ENCODE measurements around the gene SMIM33. TPM values are rescaled to one million over a fixed set of nuclear protein-coding genes. Genes with fewer than 3 reads are reported as not detected.

Gene SMIM33
- total and polyA plus RNA-seq, 10 of the 15 experiments (the other 5 are each of a cell fraction or from before 2014, with no cell fraction given), result 0.03 to 0.25 (median 0.07) TPM; not detected in 4

DNA sequence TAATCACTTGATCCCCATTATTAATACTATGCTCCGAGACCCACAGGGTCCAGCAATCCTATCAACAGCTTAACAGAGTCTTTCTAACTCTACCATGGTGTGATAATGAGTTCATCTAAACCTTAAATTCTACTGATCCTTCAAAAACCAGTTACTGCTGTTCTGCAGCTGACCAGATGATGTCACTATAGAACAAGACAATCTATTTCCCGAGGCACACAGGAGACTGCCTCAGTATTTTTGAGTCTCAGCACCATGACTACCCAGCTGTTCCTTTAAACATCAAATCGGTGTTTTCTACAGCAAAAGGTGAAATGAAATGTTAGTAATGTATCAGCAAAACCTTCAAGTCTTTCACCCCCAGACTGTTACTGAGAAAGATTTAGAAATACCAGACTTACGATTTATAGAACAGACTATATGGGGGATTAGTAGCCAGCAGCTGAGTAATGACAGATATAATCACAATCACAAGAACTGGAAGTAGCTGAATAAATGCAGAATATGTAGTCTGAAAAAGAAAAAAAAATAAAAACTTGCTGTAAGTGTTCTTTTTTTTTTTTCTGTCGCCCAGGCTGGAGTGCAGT lies 48.4 kb upstream of the SMIM33 start:
- ChIA-PET CTCF (interaction anchor here (0.5 to 9.5 kb wide), 54 partner anchors 8 to 353 kb away, joined by 3 to 491 read pairs (median 4); partner anchors contain the start of genes DNAJC18, SPATA24 and STING1), SMC1A (ENCODE audit: uncharacterized antibody, unreplicated experiment) (interaction anchor here (0.6 to 5.6 kb wide), 35 partner anchors 8 to 343 kb away, joined by 3 to 235 read pairs (median 5); partner anchors contain the start of genes DNAJC18, PROB1 and STING1), RAD21 (ENCODE audit: unreplicated experiment) (interaction anchor here (0.6 to 9.2 kb wide), 48 partner anchors 11 to 343 kb away, joined by 3 to 241 read pairs (median 4); partner anchors contain the start of genes DNAJC18, PROB1, SPATA24 and STING1), POLR2A (interaction anchor here (0.7 to 1.9 kb wide), 10 partner anchors 8 to 139 kb away, joined by 3 to 11 read pairs (median 4); no protein-coding TSS in a partner anchor)
- no peak overlapping the region for H3K27ac ChIP-seq (ENCODE audit: control insufficient read depth, insufficient read depth)
- no peaks in the 10 kb centered on the region for H3K9me3 ChIP-seq (replicated peaks; ENCODE audit: control insufficient read depth, insufficient read depth, low read length)
- no peak overlapping the region for H3K4me2 ChIP-seq (ENCODE audit: control insufficient read depth, insufficient read depth)
- H3K79me2 ChIP-seq (ENCODE audit: control insufficient read depth, insufficient read depth, low read length), result no peaks in the 10 kb centered on the region
- no peak overlapping the region for H2AFZ ChIP-seq (ENCODE audit: control insufficient read depth, low read depth, low read length)
- in situ Hi-C loops (cut with MboI) (loop anchor here (5.0 kb wide), 1 partner anchor 95 kb away; no protein-coding TSS in a partner anchor), intact Hi-C loops (cut with micrococcal nuclease; ENCODE audit: unreplicated experiment) (loop anchor here (1.0 to 5.0 kb wide), 4 partner anchors 91 to 345 kb away; partner anchors contain the start of gene UBE2D2)
- H3K27me3 ChIP-seq (replicated peaks in 1 of 2; ENCODE audit: control insufficient read depth in 2 of 2, insufficient read depth in 2 of 2, low read length in 1 of 2), result no peaks in the 10 kb centered on the region
- H4K20me1 ChIP-seq (ENCODE audit: control insufficient read depth, insufficient read depth), result no peaks in the 10 kb centered on the region
- no peak overlapping the region for H3K4me3 ChIP-seq
- WGBS (ENCODE audit: insufficient coverage, insufficient replicate concordance, low lambda C conversion rate, missing lambda C conversion rate), result 41% methylated on average over 5 of the region's 5 CpGs
- H3K36me3 ChIP-seq (ENCODE audit: control insufficient read depth in 2 of 2, insufficient read depth in 2 of 2, low read length in 1 of 2), result peaks cover 2 to 3% of the 10 kb centered on the region in 2 experiments; a peak in 3 of 4 replicates
- ATAC-seq (peak; percentile 95), FAIRE-seq (peak; percentile 93), DNase-seq (ENCODE audit: low read depth, low spot score) (no peak)
- BruUV-seq (replicated peaks), result no TSS peak
- H3K9ac ChIP-seq (ENCODE audit: control insufficient read depth, insufficient read depth, low read length), result no peak overlapping the region
- no peaks in the 10 kb centered on the region for H3K4me1 ChIP-seq (ENCODE audit: control insufficient read depth, insufficient read depth, low read length)
- TF ChIP-seq, protein P1, sequence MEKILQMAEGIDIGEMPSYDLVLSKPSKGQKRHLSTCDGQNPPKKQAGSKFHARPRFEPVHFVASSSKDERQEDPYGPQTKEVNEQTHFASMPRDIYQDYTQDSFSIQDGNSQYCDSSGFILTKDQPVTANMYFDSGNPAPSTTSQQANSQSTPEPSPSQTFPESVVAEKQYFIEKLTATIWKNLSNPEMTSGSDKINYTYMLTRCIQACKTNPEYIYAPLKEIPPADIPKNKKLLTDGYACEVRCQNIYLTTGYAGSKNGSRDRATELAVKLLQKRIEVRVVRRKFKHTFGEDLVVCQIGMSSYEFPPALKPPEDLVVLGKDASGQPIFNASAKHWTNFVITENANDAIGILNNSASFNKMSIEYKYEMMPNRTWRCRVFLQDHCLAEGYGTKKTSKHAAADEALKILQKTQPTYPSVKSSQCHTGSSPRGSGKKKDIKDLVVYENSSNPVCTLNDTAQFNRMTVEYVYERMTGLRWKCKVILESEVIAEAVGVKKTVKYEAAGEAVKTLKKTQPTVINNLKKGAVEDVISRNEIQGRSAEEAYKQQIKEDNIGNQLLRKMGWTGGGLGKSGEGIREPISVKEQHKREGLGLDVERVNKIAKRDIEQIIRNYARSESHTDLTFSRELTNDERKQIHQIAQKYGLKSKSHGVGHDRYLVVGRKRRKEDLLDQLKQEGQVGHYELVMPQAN (conservative IDR thresholded peaks at IDR 0.05), result peak; percentile 32; the same call in 1 of the 2 replicates
- TF ChIP-seq ZNF24 (IDR thresholded peaks at IDR 0.05) (0 out of 2 replicates have a peak, but pooled peaks have one; percentile 33), ESRRA (IDR thresholded peaks at IDR 0.05; ENCODE audit: low read length) (no peak), ZNF207 (IDR thresholded peaks at IDR 0.05; ENCODE audit: borderline replicate concordance) (peak; percentile 37; the same call in 1 of the 2 replicates), FOXM1 (IDR thresholded peaks at IDR 0.05; ENCODE audit: low read depth, low read length) (peak; percentile 66; the same call in 1 of the 2 replicates), YY1 (IDR thresholded peaks at IDR 0.05; ENCODE audit: low read depth, low read length) (peak; percentile 53; the same call in 1 of the 2 replicates), KDM1A (IDR thresholded peaks at IDR 0.05; ENCODE audit: borderline replicate concordance) (no peak), MEF2A (IDR thresholded peaks at IDR 0.05; ENCODE audit: insufficient read depth, low read depth, low read length) (0 out of 2 replicates have a peak, but pooled peaks have one; percentile 34), SMARCA5 (IDR thresholded peaks at IDR 0.05) (0 out of 2 replicates have a peak, but pooled peaks have one; percentile 23), RAD51 (IDR thresholded peaks at IDR 0.05) (peak; percentile 23; the same call in 1 of the 2 replicates), SMC3 (IDR thresholded peaks at IDR 0.05; ENCODE audit: borderline replicate concordance, low read length) (peak; percentile 98), ATF7 (IDR thresholded peaks at IDR 0.05; ENCODE audit: low read depth) (peak; percentile 90), RUNX3 (IDR thresholded peaks at IDR 0.05; ENCODE audit: low read length) (0 out of 2 replicates have a peak, but pooled peaks have one; percentile 16), RAD21 (IDR thresholded peaks at IDR 0.05; ENCODE audit: insufficient read depth, low read depth, low read length) (peak; percentile 99)
- TF ChIP-seq, protein P2, sequence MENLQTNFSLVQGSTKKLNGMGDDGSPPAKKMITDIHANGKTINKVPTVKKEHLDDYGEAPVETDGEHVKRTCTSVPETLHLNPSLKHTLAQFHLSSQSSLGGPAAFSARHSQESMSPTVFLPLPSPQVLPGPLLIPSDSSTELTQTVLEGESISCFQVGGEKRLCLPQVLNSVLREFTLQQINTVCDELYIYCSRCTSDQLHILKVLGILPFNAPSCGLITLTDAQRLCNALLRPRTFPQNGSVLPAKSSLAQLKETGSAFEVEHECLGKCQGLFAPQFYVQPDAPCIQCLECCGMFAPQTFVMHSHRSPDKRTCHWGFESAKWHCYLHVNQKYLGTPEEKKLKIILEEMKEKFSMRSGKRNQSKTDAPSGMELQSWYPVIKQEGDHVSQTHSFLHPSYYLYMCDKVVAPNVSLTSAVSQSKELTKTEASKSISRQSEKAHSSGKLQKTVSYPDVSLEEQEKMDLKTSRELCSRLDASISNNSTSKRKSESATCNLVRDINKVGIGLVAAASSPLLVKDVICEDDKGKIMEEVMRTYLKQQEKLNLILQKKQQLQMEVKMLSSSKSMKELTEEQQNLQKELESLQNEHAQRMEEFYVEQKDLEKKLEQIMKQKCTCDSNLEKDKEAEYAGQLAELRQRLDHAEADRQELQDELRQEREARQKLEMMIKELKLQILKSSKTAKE (IDR thresholded peaks at IDR 0.05; ENCODE audit: low read depth, poor library complexity, severe bottlenecking), result peak; percentile 50
- TF ChIP-seq, protein P3, sequence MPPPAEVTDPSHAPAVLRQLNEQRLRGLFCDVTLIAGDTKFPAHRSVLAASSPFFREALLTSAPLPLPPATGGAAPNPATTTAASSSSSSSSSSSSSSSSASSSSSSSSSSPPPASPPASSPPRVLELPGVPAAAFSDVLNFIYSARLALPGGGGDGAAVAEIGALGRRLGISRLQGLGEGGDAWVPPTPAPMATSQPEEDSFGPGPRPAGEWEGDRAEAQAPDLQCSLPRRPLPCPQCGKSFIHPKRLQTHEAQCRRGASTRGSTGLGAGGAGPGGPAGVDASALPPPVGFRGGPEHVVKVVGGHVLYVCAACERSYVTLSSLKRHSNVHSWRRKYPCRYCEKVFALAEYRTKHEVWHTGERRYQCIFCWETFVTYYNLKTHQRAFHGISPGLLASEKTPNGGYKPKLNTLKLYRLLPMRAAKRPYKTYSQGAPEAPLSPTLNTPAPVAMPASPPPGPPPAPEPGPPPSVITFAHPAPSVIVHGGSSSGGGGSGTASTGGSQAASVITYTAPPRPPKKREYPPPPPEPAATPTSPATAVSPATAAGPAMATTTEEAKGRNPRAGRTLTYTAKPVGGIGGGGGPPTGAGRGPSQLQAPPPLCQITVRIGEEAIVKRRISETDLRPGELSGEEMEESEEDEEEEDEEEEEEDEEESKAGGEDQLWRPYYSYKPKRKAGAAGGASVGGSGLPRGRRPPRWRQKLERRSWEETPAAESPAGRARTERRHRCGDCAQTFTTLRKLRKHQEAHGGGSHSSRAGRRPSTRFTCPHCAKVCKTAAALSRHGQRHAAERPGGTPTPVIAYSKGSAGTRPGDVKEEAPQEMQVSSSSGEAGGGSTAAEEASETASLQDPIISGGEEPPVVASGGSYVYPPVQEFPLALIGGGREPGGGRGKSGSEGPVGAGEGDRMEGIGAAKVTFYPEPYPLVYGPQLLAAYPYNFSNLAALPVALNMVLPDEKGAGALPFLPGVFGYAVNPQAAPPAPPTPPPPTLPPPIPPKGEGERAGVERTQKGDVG (CRISPR knock-in tag; IDR thresholded peaks at IDR 0.05), result no peak

All from GM12878 (cell line).